Keratinocyte (primary cell): Measurements from ENCODE around the gene GPR39.

Experiments used
- CTCF ChIP-seq, 3 experiments: IDR thresholded peaks in 1 of 3; conservative IDR thresholded peaks in 1 of 3; optimal IDR thresholded peaks in 1 of 3; 2 replicates in 2 of 3; 3 replicates in 1 of 3; pipeline versions ENCODE3 to v1.5.1; 2011; ENCODE audit warnings: low read length in 3 of 3, mild to moderate bottlenecking in 3 of 3, moderate library complexity in 2 of 3, control low read depth in 1 of 3, inconsistent platforms in 1 of 3; ENCODE audit not compliant: insufficient read depth in 2 of 3; ENCODE audit errors: extremely low read depth in 1 of 3
- EZH2 ChIP-seq: IDR thresholded peaks from one replicate; pipeline ENCODE4 v1.6.1; 2012; ENCODE audit warnings: inconsistent platforms, mild to moderate bottlenecking, low read length, moderate library complexity

DNA sequence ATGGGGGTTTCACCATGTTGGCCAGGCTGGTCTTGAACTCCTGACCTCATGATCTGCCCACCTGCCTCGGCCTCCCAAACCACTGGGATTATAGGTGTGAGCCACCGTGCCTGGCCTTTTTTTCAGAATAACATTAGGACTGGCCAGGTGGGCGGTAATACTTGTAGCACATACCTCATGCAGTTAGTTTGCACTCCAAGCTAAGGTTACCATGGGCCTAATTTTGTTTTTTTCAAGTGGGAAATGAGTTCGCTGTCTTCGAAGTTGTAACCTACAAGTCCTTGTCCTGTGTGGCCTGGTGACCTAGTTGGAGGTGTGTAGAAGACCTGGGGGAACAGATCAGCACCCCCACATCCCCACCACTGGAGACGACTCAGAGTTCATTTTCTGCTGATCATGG lies 178.6 kb downstream of the GPR39 start:
- TF ChIP-seq CTCF (optimal IDR thresholded peaks at IDR 0.05 in 1 of 3, IDR thresholded peaks at IDR 0.05 in 1 of 3, conservative IDR thresholded peaks at IDR 0.05 in 1 of 3; ENCODE audit: extremely low read depth in 1 of 3, insufficient read depth in 2 of 3, low read length in 3 of 3) (no peak), EZH2 (no peak)
